Activated B cell treated with CpG ODN at 0.5 μM for 24 hours (primary cell): Measurements from ENCODE around the gene PPP2R3C. TPM values are rescaled to one million over a fixed set of nuclear protein-coding genes. Genes with fewer than 3 reads are reported as not detected.
A peak's percentile ranks its signal among the peaks of the same experiment; 100 is the strongest.

Experiments used
- ATAC-seq: fragments of 200-7000 bp; cut with Tn5 transposase; one replicate; pipeline ENCODE4 v1.10.0; 2021; ENCODE audit warnings: low read depth, mild to moderate bottlenecking, moderate library complexity
- CTCF ChIA-PET: fragments of 350-600 bp; sonication (Branson Sonifier 250); formaldehyde crosslinking; loops from one replicate; lab custom pipeline; 2021; ENCODE audit warnings: antibody characterized with exemption; lab: Charles Lee
- POLR2A ChIA-PET: fragments of 350-600 bp; sonication (Branson Sonifier 250); formaldehyde crosslinking; loops from one replicate; lab custom pipeline; 2021; ENCODE audit warnings: antibody characterized with exemption; lab: Charles Lee
- DNase-seq: peaks from one replicate; pipeline ENCODE4 v3.0.0; 2022
- H3K27ac Mint-ChIP-seq: one replicate; pipeline ENCODE4 v1.8.0; 2020; ENCODE audit warnings: mixed read lengths
- H3K27me3 Mint-ChIP-seq: one replicate; pipeline ENCODE4 v1.8.0; 2021; ENCODE audit warnings: mixed read lengths
- H3K36me3 Mint-ChIP-seq: one replicate; pipeline ENCODE4 v1.8.0; 2021; ENCODE audit warnings: low read depth, mixed read lengths
- H3K4me1 Mint-ChIP-seq: one replicate; pipeline ENCODE4 v1.8.0; 2021; ENCODE audit warnings: mixed read lengths
- H3K4me3 Mint-ChIP-seq: one replicate; pipeline ENCODE4 v1.8.0; 2020; ENCODE audit warnings: mild to moderate bottlenecking, mixed read lengths
- H3K9me3 Mint-ChIP-seq: one replicate; pipeline ENCODE4 v1.8.0; 2020; ENCODE audit warnings: mixed read lengths
- intact Hi-C: fragments of 100-400 bp; cut with micrococcal nuclease; formaldehyde crosslinking; loops from one replicate; pipeline ENCODE4 v1.15.1; 2024
- total RNA-seq: library from RNA; stranded (reverse); gene quantifications from 2 replicates; pipeline ENCODE4 v1.2.3, GENCODE V29; 2022
- TF ChIP-seq, protein P1 (sequence below): fragments of 200-600 bp; IDR thresholded peaks from one replicate; pipeline ENCODE4 v1.8.0; 2022; ENCODE audit warnings: antibody characterized with exemption, mild to moderate bottlenecking

PPP2R3C gene
- total RNA-seq, 1 donor from 2014 or later: 48.9 TPM

GRCh38 chr14:35052637-35053036 is 69.2 kb downstream of the PPP2R3C start:
- ChIA-PET POLR2A (no interaction called here), CTCF (no interaction called here)
- intact Hi-C loops: no loop called here
- no peak overlapping the region for H3K27ac Mint-ChIP-seq
- no peaks in the 10 kb centered on the region for H3K9me3 Mint-ChIP-seq
- H3K36me3 Mint-ChIP-seq: peaks cover 38% of the 10 kb centered on the region
- H3K4me3 Mint-ChIP-seq: no peak overlapping the region
- DNase-seq (no peak), ATAC-seq (no peak)
- H3K4me1 Mint-ChIP-seq: peaks cover 6% of the 10 kb centered on the region
- TF ChIP-seq, protein P1, sequence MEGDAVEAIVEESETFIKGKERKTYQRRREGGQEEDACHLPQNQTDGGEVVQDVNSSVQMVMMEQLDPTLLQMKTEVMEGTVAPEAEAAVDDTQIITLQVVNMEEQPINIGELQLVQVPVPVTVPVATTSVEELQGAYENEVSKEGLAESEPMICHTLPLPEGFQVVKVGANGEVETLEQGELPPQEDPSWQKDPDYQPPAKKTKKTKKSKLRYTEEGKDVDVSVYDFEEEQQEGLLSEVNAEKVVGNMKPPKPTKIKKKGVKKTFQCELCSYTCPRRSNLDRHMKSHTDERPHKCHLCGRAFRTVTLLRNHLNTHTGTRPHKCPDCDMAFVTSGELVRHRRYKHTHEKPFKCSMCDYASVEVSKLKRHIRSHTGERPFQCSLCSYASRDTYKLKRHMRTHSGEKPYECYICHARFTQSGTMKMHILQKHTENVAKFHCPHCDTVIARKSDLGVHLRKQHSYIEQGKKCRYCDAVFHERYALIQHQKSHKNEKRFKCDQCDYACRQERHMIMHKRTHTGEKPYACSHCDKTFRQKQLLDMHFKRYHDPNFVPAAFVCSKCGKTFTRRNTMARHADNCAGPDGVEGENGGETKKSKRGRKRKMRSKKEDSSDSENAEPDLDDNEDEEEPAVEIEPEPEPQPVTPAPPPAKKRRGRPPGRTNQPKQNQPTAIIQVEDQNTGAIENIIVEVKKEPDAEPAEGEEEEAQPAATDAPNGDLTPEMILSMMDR: no peak
- no peaks in the 10 kb centered on the region for H3K27me3 Mint-ChIP-seq

- Mint-ChIP-seq H3K9me3 (no peaks in the 10 kb centered on the region), H3K4me3 (no peak overlapping the region), H3K27me3 (no peaks in the 10 kb centered on the region), H3K4me1 (peaks cover 14% of the 10 kb centered on the region), H3K36me3 (peaks cover 33% of the 10 kb centered on the region), H3K27ac (no peak overlapping the region)
- POLR2A ChIA-PET: no interaction called here
- CTCF ChIA-PET: no interaction called here
- DNase-seq (no peak), ATAC-seq (no peak)
- TF ChIP-seq, protein P1: no peak
- intact Hi-C loops: no loop called here
Observed at GRCh38 chr14:35051796-35052195, 70.0 kb downstream of the PPP2R3C start.

- H3K36me3 Mint-ChIP-seq: peaks cover 31% of the 10 kb centered on the region
- ChIA-PET POLR2A (no interaction called here), CTCF (no interaction called here)
- H3K4me1 Mint-ChIP-seq: peaks cover 19% of the 10 kb centered on the region
- TF ChIP-seq, protein P1: no peak
- intact Hi-C loops: no loop called here
- H3K9me3 Mint-ChIP-seq: no peaks in the 10 kb centered on the region
- H3K4me3 Mint-ChIP-seq: no peak overlapping the region
- no peak overlapping the region for H3K27ac Mint-ChIP-seq
- DNase-seq (no peak), ATAC-seq (no peak)
- H3K27me3 Mint-ChIP-seq: no peaks in the 10 kb centered on the region
Observed at GRCh38 chr14:35050652-35051051, 71.1 kb downstream of the PPP2R3C start.

GRCh38 chr14:35047976-35048513 is 73.7 kb downstream of the PPP2R3C start:
- H3K4me1 Mint-ChIP-seq: peaks cover 28% of the 10 kb centered on the region
- ATAC-seq (no peak), DNase-seq (no peak)
- H3K27ac Mint-ChIP-seq: peak overlapping the region; percentile 7
- TF ChIP-seq, protein P1: no peak
- POLR2A ChIA-PET: no interaction called here
- no peaks in the 10 kb centered on the region for H3K9me3 Mint-ChIP-seq
- no peaks in the 10 kb centered on the region for H3K27me3 Mint-ChIP-seq
- peak overlapping the region; percentile 96 for H3K4me3 Mint-ChIP-seq
- H3K36me3 Mint-ChIP-seq: peaks cover 20% of the 10 kb centered on the region
- intact Hi-C loops: loop anchor here (2.0 to 10.0 kb wide), 6 partner anchors 237 to 779 kb away; partner anchors contain the start of genes BRMS1L, CFL2, INSM2 and PSMA6
- CTCF ChIA-PET: no interaction called here

DNA sequence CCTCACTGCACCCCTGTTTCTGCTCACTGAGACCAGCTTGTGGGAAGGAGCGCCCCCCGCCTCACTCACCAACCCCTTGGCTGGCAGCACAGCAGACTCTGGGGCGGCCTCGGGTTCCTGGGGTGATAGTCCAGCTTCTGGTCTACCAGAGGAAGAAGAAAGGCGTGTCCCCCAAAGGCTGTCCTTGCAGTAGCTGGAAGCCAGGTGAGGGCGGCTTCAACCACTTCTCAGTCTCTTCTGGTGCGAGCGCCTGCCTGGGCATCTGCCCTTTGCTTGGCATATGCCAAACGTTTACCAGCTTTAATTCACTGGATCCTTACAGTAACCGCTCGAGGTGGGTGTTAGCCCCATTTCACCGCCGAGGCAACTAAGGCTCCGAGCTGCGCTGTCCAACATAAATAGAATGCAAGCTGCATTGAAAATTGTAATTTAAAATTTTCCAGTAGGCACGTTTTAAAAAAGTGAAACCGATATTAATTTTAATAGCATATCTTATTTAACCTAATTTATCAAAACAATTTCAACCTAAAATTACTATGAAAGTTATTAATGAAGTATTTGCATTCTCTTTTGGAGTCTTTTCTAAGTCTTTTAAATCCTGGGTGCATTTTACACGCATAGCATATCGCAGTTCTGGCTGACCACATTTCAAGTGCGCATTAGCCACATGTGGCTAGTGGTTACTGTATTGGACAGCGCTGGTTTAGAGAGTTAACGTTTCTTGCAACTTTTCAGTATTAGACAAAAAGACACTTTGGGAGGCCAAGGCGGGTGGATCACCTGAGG is 74.8 kb downstream of the PPP2R3C start:
- Mint-ChIP-seq H3K9me3 (no peaks in the 10 kb centered on the region), H3K4me3 (peak overlapping the region; percentile 96), H3K27me3 (no peaks in the 10 kb centered on the region), H3K27ac (peak overlapping the region; percentile 97), H3K36me3 (peaks cover 17% of the 10 kb centered on the region), H3K4me1 (peaks cover 28% of the 10 kb centered on the region)
- intact Hi-C loops: loop anchor here (1.0 to 10.0 kb wide), 13 partner anchors 65 to 1273 kb away; partner anchors contain the start of genes BRMS1L, CFL2, INSM2 and MBIP
- DNase-seq (no peak), ATAC-seq (peak; percentile 1)
- TF ChIP-seq, protein P1: no peak
- CTCF ChIA-PET: interaction anchor here (1.2 to 1.6 kb wide), 3 partner anchors 15 to 96 kb away, joined by 3 to 4 read pairs (median 3); no protein-coding TSS in a partner anchor
- POLR2A ChIA-PET: interaction anchor here (0.6 to 2.6 kb wide), 12 partner anchors 14 to 780 kb away, joined by 3 to 53 read pairs (median 6); partner anchors contain the start of genes BAZ1A, BRMS1L, CFL2 and NFKBIA
